Measurements from ENCODE around the gene HSFX2. TPM values are rescaled to one million over a fixed set of nuclear protein-coding genes. Genes with fewer than 3 reads are reported as not detected.
A peak's percentile ranks its signal among the peaks of the same experiment; 100 is the strongest.
"Not testable (repeated sequence)": the region's sequence is repeated elsewhere in the genome, so short reads cannot be mapped to it uniquely, and the experiment has no call there.

HSFX2 gene
- total and polyA plus RNA-seq, 2 experiments from 2014 or later: 0.43 TPM; not detected in 1

- H3K27ac ChIP-seq; H3K27me3 ChIP-seq; DNase-seq (ENCODE audit: low read depth in 1 of 2, low spot score in 1 of 2); H3K9me3 ChIP-seq (ENCODE audit: low read depth); H3K4me1 ChIP-seq (ENCODE audit: low read depth); H3K4me3 ChIP-seq; H3K36me3 ChIP-seq: not testable (repeated sequence)
These were observed 48.2 kb downstream of the HSFX2 start for GRCh38 chrX:149546962-149547361.

- peak; percentile 25 to 26 for DNase-seq (ENCODE audit: low read depth in 1 of 2, low spot score in 1 of 2)
- not testable (repeated sequence) for H3K9me3 ChIP-seq (ENCODE audit: low read depth); H3K4me3 ChIP-seq; H3K27me3 ChIP-seq; H3K4me1 ChIP-seq (ENCODE audit: low read depth); H3K27ac ChIP-seq; H3K36me3 ChIP-seq
These were observed 49.3 kb downstream of the HSFX2 start for GRCh38 chrX:149545545-149546543.

Other genes starting within 250 kb of the HSFX2 start
- 26.5 and 38.6 TPM in 2 replicates for gene IDS, start 90.0 kb downstream of the HSFX2 start, total RNA-seq
- gene IDS, start 90.0 kb downstream of the HSFX2 start, polyA plus RNA-seq: 27.8 and 44.0 TPM in 2 replicates
- 15.1 and 21.5 TPM in 2 replicates for gene EOLA1, start 54.3 kb downstream of the HSFX2 start, total RNA-seq
- gene EOLA1, start 54.3 kb downstream of the HSFX2 start, polyA plus RNA-seq: 14.2 and 18.8 TPM in 2 replicates
- gene HSFX3, start 45.4 kb downstream of the HSFX2 start, total RNA-seq: not detected in 2 replicates
- gene HSFX3, start 45.4 kb downstream of the HSFX2 start, polyA plus RNA-seq: not detected in 2 replicates
- gene MAGEA9B, start 7.9 kb downstream of the HSFX2 start, total RNA-seq: not detected in 2 replicates
- gene MAGEA9B, start 7.9 kb downstream of the HSFX2 start, polyA plus RNA-seq: not detected in 2 replicates
- 55.5 and 107 TPM in 2 replicates for gene TMEM185A, start 36.5 kb upstream of the HSFX2 start, total RNA-seq
- 62.5 and 84.3 TPM in 2 replicates for gene TMEM185A, start 36.5 kb upstream of the HSFX2 start, polyA plus RNA-seq
- gene MAGEA11, start 116.7 kb upstream of the HSFX2 start, total RNA-seq: not detected in 2 replicates
- gene MAGEA11, start 116.7 kb upstream of the HSFX2 start, polyA plus RNA-seq: not detected in 2 replicates
- 4.0 and 5.2 TPM in 2 replicates for gene HSFX1, start 178.8 kb upstream of the HSFX2 start, total RNA-seq
- 2.6 and 3.5 TPM in 2 replicates for gene HSFX1, start 178.8 kb upstream of the HSFX2 start, polyA plus RNA-seq
- not detected in 2 replicates for gene MAGEA9, start 186.6 kb upstream of the HSFX2 start, total RNA-seq
- not detected in 2 replicates for gene MAGEA9, start 186.6 kb upstream of the HSFX2 start, polyA plus RNA-seq